Subcutaneous preadipocyte (primary cell): ENCODE measurements around the gene TM4SF1. TPM values are rescaled to one million over a fixed set of nuclear protein-coding genes. Genes with fewer than 3 reads are reported as not detected.

ENCODE experiments used
- total RNA-seq: library from RNA; depleted of rRNA; stranded (reverse); fragments of >200 nt; gene quantifications from 2 replicates; pipeline ENCODE4 v1.2.3, GENCODE V29; 2012

TM4SF1 gene, protein sequence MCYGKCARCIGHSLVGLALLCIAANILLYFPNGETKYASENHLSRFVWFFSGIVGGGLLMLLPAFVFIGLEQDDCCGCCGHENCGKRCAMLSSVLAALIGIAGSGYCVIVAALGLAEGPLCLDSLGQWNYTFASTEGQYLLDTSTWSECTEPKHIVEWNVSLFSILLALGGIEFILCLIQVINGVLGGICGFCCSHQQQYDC
- total RNA-seq = 442 and 577 TPM in 2 replicates

DNA sequence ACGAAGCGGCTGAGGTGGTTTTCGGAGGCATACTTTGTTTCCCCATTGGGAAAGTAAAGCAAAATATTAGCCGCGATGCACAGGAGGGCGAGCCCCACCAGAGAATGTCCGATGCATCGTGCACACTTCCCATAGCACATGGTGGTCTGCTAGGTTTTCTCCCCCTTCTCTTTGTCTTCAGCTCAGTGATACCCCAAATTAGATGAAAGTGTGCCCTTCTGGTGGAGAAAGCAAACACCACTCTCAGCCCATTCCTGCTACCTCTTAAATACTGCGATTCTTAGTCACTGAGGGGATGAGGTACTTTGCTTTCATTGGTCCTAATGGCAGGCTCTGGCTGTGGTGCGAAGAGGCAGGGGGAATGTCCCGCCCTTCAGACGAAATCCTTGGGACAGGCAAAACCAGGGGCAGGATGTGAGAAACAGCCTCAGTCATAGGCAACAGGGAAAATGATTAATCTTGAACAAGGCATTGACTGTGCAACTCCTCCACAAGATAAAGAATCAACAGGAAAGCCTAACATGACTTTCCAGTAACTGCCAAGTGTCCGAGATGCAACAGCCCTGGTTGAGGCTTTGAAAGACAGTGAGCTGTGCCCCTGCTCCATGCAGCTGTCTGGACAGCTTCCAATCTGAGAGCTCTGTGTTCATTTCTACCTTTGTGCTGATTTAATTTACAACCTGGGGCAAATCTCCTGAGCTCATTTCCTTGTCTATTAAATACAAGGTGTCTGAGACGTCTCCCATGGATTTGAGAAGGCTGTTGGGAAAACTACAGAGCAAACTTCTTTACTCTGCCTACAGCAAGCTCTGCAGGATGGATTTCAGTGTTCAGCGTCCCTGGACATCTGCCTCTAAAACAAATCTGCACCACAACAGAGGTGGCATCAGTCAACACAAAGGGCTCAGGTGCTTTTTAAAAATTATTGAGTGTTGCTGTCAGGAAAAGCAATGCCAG, at the start of gene TM4SF1:
Gene TM4SF1 (minus strand): TSS at position 242 of the 957 bp plus-strand sequence. CDS start 102 bp downstream, at position 140.

DNA sequence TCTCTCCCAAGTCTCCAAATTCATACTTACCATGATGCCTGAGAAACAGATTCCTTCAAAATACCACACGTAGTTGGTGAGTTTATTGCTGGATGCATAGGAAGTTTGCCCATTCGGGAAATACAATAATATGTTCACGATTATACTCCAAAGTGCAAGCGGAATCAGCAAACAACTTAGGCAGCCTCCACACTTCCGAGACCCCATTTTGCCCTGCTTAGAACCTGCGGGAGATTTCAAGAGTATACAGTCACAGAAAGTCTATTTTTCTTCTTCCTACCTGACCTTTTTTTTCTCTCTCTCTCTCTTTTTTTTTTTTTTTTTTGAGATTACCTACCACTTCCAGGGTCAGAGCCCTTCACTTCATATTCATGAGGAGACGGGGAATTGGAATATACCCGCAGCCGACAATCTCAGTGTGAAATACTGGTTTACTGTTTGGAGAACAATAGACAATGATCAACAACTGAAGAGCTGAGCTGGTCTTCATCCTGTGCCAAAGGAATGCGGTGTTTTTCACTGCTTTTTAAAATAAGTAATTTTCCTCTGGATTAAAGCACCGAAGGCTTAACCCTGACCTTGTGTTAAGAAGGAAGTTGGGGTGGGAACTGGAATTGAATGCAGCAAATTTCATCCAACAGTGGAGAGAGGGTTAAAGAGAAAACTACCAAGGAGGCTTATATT, 44.1 kb downstream of the TM4SF1 start, which contains the start of gene TM4SF18:
Gene TM4SF18 (minus strand): TSS at position 461 of the 684 bp plus-strand sequence. CDS start 254 bp downstream, at position 207.

Other genes starting within 250 kb of the TM4SF1 start
- 33.1 and 45.0 TPM in 2 replicates for gene HPS3, start 248.0 kb downstream of the TM4SF1 start, total RNA-seq
- 0.20 and 0.73 TPM in 2 replicates for gene CP, start 155.8 kb downstream of the TM4SF1 start, total RNA-seq
- 0.37 and 0.39 TPM in 2 replicates for gene TM4SF18, start 44.0 kb downstream of the TM4SF1 start, total RNA-seq
- under 0.01 TPM in 1 of 2 replicates, not detected in the other for gene TM4SF4, start 97.0 kb upstream of the TM4SF1 start, total RNA-seq